IPS-11a (cell line): Measurements from ENCODE around the gene TMEM184B.
"Not testable (repeated sequence)": the region's sequence is repeated elsewhere in the genome, so short reads cannot be mapped to it uniquely, and the experiment has no call there.

Source experiments
- H3K4me3 ChIP-seq: one replicate; pipeline ENCODE4 v1.5.1; 2013; ENCODE audit warnings: low read depth, low read length, control low read depth

The TMEM184B gene

DNA sequence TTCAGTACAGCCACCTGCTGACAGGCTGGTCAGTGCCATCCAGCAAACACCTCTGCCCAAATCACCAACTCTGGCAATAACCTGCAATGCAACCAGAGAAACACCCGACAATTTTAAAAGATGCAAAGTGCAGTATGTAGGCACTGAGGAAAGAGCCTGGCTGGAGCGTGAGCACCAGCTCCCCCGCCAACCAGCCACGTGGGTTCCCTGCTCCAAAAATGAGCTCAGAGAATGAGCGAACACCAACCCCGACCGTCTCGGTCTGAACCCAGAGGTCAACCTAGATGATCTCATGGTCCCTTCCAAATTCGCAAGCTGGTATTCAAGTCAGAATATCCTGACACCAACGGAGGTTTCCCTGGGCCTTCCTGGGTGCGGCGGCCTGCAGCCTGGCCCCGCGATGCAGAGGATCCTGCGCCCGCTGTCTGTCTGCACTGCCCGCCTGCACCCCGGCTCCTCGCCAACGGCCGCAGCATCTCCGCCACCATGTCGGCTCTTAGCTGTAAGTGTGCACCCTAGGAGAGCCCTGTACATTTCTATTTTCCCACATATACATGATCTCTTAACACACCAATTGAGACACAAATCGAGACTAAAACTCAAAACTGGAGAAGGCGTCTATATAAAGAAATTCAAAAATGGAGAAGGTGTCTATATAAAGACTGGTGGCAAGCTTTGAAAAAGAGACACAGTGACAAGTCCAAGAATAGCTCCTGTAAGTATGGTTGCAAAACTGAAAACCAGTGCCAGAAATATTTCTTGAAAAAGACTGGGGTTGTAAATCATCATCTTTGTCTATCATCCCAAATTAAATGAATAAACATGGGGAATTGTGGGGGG, 22.8 kb downstream of the TMEM184B start:
- H3K4me3 ChIP-seq, result no peak overlapping the region

- H3K4me3 ChIP-seq, result no peak overlapping the region
Measured at GRCh38 chr22:38249301-38249700, 23.5 kb downstream of the TMEM184B start.

GRCh38 chr22:38248280-38248679, 24.5 kb downstream of the TMEM184B start:
- no peak overlapping the region for H3K4me3 ChIP-seq

- no peak overlapping the region for H3K4me3 ChIP-seq
Measured at GRCh38 chr22:38247713-38248112, 25.1 kb downstream of the TMEM184B start.

GRCh38 chr22:38246692-38247091, 26.1 kb downstream of the TMEM184B start:
- no peak overlapping the region for H3K4me3 ChIP-seq

DNA sequence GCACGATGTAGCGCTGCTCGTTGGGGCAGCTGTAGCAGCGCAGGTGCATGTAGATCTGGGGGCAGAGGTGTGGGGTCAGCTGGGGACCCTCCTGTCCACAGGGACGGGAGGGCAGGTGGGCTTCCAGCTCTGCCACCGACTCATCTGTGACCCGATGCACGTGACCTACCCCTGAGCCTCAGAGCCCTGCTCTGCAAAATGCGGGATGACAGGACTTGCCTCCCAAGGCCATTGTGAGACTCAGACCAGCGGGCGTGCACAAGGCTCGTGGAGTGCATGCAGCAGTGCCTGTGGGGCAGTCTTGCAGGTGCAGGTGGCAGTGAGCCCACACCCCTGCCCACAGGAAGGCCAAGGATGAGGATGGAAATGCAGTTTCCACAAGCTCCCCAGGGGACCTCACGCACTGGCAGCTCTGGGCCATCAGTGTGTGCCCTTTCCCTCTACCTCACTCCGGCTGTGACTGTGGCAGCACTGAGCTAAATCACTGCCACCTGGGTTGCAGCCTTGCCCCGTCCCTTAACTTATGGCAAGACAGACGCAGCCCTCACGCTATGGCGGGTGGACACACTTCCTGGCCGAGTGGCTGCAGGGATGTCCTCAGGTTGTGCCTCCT, 26.7 kb downstream of the TMEM184B start:
- no peak overlapping the region for H3K4me3 ChIP-seq

GRCh38 chr22:38244106-38244505, 28.7 kb downstream of the TMEM184B start:
- no peak overlapping the region for H3K4me3 ChIP-seq

DNA sequence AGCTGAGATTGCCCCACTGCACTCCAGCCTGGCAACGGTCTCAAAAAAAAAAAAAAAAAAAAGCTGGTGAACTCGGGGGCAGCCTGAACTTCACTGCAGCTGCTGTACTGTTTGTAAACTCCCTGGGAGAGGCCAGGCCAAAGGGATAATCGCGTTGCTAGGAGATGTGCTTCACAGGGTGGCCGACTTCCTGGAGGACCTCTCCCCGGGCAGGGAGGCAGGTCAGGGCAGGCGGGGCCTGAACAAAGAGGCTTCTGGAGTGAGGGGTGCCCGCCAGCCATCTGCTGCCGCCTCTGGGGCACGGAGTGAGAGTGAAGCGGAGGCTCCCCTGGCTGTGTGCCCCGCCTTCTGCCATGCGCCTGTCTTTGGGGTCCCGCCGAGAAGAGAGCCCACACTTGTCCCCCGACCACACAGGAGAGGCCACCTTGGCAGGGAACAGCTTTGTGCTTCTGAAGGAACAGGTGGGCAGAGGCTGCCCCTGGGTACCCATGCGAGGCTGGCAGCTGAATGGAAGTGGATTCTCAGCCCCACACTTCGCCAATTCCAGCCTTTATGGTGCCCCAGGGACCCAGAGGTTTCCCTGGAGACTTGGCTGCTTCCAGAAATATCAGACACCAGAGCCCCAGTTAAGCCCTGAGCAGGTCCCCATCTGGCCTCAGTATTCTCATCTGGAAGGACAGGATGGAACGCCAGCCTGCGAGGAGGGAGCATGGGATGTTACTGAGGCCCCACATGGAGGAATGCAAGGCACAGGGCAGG, 29.6 kb downstream of the TMEM184B start:
- H3K4me3 ChIP-seq, result no peak overlapping the region

- H3K4me3 ChIP-seq, result no peak overlapping the region
Measured at GRCh38 chr22:38240734-38241252, 32.0 kb downstream of the TMEM184B start.

DNA sequence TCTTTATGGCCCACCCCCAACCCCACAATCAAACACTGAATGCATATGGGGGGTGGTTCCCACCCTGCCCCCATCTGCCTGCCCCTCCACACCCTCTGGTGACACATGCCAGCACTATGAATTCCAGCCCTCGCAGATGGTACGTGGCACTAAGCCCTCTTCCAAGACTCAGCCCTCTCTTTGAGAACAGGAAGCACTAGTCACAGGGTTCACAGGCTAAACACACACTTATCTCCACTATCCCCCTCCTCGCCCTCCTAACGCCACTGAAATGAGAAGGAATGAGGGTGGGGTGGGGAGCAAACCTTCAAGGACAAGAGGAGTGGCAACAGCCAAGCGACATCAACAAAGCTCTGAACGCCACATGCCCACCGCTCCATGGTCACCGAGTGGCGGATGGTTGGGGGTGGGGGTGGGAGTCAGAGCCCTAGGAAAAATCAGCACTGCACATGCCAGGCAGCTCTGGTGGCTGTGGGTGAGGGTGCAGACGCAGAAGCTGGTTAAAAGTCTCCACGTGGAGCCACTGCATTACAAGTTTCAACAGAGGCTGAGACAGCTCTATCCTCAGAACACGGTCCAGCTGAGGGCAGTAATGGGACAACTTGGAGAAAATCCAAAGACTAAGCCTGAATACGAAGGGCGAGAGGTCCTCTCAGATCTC, 33.6 kb downstream of the TMEM184B start:
- no peak overlapping the region for H3K4me3 ChIP-seq

DNA sequence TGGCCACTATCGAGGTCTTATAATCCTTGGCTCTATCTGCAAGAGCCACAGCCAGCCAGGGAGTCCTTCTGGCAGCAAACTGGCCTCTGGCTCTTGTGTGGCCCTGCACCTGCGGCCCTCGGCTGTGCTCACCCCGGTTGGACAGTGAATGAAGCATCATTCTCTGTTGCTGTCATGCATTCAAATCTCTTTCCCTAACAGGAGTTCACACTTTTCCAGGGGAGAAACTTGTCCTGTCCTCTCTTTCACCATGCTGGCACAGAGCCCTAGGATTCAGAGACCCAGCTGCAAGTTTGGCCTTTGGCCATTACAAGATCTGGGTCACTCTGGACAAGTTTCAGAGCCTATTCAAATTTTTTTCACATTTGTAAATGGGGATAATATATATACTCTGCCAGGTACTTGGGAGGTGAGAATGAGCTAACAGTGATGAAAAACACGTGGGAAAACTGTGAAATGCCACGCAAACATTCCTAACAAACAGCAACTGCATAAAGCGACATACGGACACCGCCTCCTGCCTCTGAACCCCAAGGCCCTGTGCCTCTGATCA, 34.2 kb downstream of the TMEM184B start:
- H3K4me3 ChIP-seq, result no peak overlapping the region

GRCh38 chr22:38236786-38237185, 36.0 kb downstream of the TMEM184B start:
- no peak overlapping the region for H3K4me3 ChIP-seq

GRCh38 chr22:38235240-38235850, 37.5 kb downstream of the TMEM184B start:
- H3K4me3 ChIP-seq, result no peak overlapping the region

DNA sequence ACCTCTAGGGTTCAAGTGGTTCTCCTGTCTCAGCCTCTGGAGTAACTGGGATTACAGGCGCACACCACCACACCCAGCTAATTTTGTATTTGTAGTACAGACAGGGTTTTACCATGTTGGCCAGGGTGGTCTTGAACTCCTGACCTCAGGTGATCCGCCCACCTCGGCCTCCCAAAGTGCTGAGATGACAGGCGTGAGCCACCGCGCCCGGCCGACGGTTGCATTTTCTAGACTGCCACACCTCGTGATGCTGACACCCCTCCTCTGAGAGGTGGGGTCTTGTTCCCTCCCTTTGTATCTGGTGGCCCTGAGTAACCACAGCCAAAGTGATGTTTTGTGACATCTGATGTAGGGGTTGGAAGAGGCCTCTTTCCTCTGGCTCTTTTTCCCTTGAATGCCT, 39.0 kb downstream of the TMEM184B start:
- not testable (repeated sequence) for H3K4me3 ChIP-seq

DNA sequence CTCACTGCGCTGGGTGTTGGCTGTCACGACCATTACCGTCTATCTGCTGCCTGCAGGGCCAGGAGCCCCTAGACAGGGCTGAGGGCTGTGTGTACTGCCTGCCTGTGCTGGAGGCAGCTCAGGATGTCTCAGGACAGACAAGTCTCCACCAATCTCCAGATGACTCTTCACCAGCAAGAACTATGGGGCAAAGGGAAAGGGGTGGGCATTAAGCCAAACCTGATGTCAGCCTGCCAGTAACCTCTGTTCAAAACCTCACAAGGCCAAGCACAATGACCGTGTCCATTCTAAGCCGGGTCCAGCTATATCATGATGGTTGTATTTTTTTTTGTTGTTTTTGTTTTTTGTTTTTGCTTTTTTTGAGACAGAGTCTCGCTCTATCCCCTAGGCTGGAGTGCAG, 39.4 kb downstream of the TMEM184B start:
- no peak overlapping the region for H3K4me3 ChIP-seq

DNA sequence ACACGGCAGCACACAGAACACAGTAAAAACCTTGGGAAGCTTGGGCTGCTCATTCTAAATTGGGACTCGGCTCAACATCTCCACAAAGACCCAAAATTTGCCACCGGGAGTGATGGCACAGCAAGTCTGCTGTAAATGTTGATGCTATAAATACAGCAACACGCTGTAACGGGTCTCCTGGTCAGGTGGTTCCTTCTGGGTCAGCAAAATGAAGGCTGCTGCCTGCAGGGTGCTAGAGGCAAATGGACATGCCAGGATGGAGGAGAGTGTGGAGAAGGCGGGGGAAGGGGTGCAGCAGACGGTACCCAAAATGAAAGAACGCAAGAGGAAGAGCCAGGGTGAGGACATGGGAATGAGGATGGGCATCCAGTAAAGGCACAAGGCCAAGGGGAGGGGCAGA, 40.6 kb downstream of the TMEM184B start:
- no peak overlapping the region for H3K4me3 ChIP-seq

DNA sequence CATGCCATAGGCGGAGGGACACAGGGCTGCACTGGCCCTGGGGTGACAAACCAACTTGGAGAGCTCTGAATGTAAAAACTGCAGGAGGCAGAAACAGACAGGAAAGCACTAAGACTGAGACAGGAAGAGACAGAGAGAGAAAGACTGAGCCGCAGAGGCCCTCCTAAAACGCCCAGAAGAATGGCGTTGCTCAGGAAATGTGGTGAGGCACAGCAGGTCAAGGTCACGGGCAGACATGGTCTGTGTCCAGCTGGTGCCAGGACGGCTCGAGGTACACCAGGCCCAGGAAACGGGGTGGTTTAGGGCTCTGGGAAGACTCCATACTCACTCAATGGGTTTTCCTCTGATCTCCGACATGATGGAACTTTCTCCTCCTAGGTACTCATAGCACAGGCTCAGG, 41.9 kb downstream of the TMEM184B start:
- no peak overlapping the region for H3K4me3 ChIP-seq

DNA sequence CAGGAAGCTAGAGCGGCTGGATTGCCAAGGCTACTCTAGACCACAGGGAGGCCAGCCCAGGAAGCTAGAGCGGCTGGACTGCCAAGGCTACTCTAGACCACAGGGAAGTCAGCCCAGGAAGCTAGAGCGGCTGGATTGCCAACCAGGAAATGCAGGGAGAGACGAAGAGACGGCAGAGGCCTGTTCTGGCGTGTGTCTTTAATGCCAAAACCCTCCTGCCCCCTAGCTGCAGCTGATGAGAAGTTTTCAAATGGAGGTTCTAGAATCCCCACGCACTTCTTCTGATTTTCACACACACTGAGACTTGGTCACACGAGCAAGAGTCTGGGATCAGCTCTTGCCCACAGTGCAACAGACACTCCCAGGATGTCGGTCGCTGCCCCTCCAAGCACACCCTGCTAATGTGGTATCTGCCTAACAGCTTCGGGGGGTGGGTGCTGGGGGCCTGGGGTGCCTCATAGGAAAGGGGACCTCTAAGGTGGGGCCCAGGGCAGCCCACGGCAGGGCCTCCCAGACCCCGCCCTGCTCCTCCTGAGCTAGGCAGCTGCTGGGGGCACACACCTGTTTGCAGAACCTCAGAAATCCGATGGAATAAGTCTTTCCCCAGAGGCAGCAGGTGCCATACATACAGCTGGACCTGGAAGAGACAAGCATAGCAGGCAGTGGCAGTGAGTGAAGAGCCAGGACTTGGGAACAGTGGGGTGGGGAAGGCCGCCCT, 42.5 kb downstream of the TMEM184B start:
- H3K4me3 ChIP-seq, result no peak overlapping the region

DNA sequence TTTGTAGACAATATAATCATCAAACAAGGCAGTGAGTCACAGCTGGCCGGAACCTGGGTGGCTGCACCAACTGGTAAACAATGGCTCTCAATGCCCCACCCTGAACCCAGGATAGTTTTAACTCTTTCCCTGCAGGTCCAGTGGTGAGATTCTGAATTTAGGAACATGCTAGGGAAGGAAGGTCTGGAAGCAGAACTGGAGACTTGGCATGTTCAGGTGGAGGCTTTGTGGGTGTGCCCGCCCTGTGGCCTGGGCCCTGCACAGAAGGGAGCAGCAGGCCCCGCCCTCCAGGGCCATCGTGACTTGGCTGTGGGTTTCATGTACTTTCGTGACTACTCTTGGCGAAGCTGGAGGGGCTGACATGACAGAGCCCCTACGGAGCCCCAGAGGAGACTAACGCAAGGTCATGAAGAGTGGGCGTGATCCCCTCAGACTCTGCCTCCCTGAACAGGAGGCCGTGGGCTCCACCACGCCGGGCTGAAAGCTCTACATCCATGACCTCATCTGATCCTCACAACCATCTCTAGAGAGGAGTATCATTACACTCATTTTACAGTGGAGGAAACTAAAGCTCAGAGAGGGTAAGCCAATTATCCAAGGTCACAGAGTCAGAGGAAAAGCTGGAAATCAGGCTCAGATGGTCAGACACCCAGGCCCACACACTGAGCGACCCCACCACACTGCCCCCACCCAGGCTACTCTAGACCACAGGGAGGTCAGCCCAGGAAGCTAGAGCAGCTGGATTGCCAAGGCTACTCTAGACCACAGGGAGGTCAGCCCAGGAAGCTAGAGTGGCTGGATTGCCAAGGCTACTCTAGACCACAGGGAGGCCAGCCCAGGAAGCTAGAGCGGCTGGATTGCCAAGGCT, 43.7 kb downstream of the TMEM184B start:
- no peak overlapping the region for H3K4me3 ChIP-seq
